Chondrocyte (in vitro differentiated cells): ENCODE results near the gene COL5A1. TPM values are rescaled to one million over a fixed set of nuclear protein-coding genes. Genes with fewer than 3 reads are reported as not detected.

ENCODE experiments used
- DNase-seq: peaks from one replicate; pipeline ENCODE4 v3.0.0; 2021; ENCODE audit warnings: mixed read lengths, low spot score
- H3K27ac Mint-ChIP-seq: one replicate; pipeline ENCODE4 v1.8.0; 2021; ENCODE audit warnings: mild to moderate bottlenecking, moderate library complexity, mixed read lengths; ENCODE audit not compliant: unreplicated experiment
- H3K27me3 Mint-ChIP-seq: 2 replicates; pipeline ENCODE4 v1.8.0; 2021; ENCODE audit warnings: low read depth, mixed read lengths
- H3K36me3 Mint-ChIP-seq: 2 replicates; pipeline ENCODE4 v1.8.0; 2021; ENCODE audit warnings: low read depth, mixed read lengths
- H3K4me1 Mint-ChIP-seq: 2 replicates; pipeline ENCODE4 v1.8.0; 2021; ENCODE audit warnings: low read depth, mild to moderate bottlenecking, mixed read lengths
- H3K4me3 Mint-ChIP-seq: one replicate; pipeline ENCODE4 v1.8.0; 2021; ENCODE audit warnings: mild to moderate bottlenecking, moderate library complexity, mixed read lengths; ENCODE audit not compliant: unreplicated experiment
- H3K9me3 Mint-ChIP-seq: 2 replicates; pipeline ENCODE4 v1.8.0; 2021; ENCODE audit warnings: low read depth, mixed read lengths
- total RNA-seq: library from RNA; stranded (reverse); gene quantifications from 3 replicates; pipeline ENCODE4 v1.2.1, GENCODE V29; 2021
- TF ChIP-seq, protein P1 (sequence below): fragments of 200-600 bp; sonication (generic); IDR thresholded peaks from 2 replicates; pipeline ENCODE4 v1.5.0; 2021; ENCODE audit warnings: antibody characterized with exemption, mild to moderate bottlenecking, moderate library complexity

The COL5A1 gene
- total RNA-seq, 1 donor from 2014 or later = 2,235 TPM

GRCh38 chr9:134736791-134737497, 95.3 kb downstream of the COL5A1 start:
- DNase-seq = no peak
- Mint-ChIP-seq H3K36me3 (peaks cover 35% of the 10 kb centered on the region), H3K4me1 (peaks cover 46% of the 10 kb centered on the region), H3K9me3 (no peaks in the 10 kb centered on the region), H3K27me3 (no peaks in the 10 kb centered on the region), H3K27ac (peak overlapping the region; percentile 36), H3K4me3 (no peak overlapping the region)
- TF ChIP-seq, protein P1, sequence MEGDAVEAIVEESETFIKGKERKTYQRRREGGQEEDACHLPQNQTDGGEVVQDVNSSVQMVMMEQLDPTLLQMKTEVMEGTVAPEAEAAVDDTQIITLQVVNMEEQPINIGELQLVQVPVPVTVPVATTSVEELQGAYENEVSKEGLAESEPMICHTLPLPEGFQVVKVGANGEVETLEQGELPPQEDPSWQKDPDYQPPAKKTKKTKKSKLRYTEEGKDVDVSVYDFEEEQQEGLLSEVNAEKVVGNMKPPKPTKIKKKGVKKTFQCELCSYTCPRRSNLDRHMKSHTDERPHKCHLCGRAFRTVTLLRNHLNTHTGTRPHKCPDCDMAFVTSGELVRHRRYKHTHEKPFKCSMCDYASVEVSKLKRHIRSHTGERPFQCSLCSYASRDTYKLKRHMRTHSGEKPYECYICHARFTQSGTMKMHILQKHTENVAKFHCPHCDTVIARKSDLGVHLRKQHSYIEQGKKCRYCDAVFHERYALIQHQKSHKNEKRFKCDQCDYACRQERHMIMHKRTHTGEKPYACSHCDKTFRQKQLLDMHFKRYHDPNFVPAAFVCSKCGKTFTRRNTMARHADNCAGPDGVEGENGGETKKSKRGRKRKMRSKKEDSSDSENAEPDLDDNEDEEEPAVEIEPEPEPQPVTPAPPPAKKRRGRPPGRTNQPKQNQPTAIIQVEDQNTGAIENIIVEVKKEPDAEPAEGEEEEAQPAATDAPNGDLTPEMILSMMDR = no peak

DNA sequence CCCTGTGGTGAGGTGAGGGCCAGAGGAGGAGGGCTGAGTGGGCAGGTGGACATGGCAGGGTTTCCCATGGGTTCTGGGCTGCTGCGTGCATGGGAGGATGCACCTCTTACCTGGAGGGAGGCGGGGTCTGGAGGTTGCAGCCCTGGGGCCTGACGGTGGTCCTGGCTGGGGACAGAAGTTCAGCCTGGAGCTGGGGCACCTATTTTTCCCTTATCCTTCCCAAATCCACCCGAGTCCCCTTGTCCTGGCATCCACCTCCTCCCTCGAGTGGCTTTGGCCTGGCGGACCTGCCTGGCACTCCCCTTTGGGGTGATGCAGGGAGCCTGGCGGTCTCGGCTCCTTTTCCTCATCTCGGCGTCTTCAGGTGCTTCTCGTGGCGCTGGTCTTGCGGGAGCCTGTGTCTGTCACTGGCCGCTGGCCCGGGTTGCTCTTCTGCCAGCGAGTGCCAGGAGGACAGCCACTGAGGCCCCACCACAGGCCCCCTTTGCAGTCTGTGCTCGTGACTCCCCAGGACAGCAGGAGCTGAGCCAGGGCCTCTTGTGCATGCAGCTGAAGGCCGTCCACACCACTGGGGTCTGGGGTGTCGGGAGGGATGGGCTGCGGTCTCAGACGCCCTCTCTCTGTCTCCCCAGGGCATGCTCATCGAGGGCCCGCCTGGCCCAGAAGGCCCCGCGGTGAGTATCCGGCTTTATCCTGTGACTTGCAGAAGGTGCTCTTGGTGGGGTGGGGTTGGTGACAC, 96.4 kb downstream of the COL5A1 start:
- H3K36me3 Mint-ChIP-seq = peaks cover 38% of the 10 kb centered on the region
- no peak for DNase-seq
- no peaks in the 10 kb centered on the region for H3K9me3 Mint-ChIP-seq
- no peak overlapping the region for H3K4me3 Mint-ChIP-seq
- peak overlapping the region; percentile 68 for H3K27ac Mint-ChIP-seq
- H3K4me1 Mint-ChIP-seq = peaks cover 42% of the 10 kb centered on the region
- TF ChIP-seq, protein P1 = no peak
- H3K27me3 Mint-ChIP-seq = no peaks in the 10 kb centered on the region

DNA sequence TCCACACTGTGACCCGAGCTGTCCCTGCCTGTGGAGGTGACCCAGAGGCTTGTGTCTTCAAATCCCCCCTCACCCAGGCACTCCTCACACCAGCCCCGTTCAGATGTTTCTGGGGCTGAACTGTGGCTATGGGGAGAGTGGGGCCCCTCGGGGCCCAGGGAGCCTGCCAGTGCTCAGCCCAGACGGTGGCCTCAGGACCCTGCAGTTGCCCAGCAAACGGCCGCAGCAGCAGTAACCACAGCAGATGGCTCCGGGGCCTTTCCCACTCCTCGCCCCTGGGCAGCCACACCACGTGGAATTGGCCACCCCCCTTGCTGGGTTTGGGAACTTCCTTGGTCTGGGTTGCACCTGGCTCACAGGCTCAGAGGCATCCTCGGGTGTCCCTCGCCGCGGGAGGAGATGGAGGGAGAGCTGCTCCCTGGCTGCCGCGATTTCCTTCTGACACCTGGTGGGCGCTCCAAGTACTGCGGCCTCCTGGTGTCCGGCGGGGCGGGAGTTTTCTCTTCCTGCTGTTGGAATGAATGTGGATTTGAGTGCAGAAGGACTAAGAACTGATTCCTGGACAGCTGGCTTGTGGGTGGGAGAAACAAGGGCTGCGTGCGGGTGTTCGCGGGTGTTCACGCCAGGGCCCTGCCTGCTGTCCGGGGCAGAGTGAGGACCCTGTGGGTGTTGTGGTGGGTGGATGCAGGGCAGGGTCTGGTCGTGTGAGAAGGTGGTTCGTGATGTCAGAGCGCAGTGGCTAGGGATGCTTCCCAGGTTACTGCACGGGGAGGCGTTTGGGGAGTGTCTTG, 97.5 kb downstream of the COL5A1 start:
- DNase-seq = no peak
- TF ChIP-seq, protein P1 = peak; percentile 84
- peak overlapping the region; percentile 13 for H3K4me3 Mint-ChIP-seq
- no peaks in the 10 kb centered on the region for H3K27me3 Mint-ChIP-seq
- peaks cover 34% of the 10 kb centered on the region for H3K4me1 Mint-ChIP-seq
- H3K36me3 Mint-ChIP-seq = peaks cover 42% of the 10 kb centered on the region
- peak overlapping the region; percentile 82 for H3K27ac Mint-ChIP-seq
- H3K9me3 Mint-ChIP-seq = no peaks in the 10 kb centered on the region

GRCh38 chr9:134739660-134739968, 98.0 kb downstream of the COL5A1 start:
- H3K27me3 Mint-ChIP-seq = no peaks in the 10 kb centered on the region
- H3K4me3 Mint-ChIP-seq = no peak overlapping the region
- H3K36me3 Mint-ChIP-seq = peaks cover 42% of the 10 kb centered on the region
- DNase-seq = no peak
- H3K27ac Mint-ChIP-seq = peak overlapping the region; percentile 82
- peaks cover 28% of the 10 kb centered on the region for H3K4me1 Mint-ChIP-seq
- no peaks in the 10 kb centered on the region for H3K9me3 Mint-ChIP-seq
- TF ChIP-seq, protein P1 = no peak

DNA sequence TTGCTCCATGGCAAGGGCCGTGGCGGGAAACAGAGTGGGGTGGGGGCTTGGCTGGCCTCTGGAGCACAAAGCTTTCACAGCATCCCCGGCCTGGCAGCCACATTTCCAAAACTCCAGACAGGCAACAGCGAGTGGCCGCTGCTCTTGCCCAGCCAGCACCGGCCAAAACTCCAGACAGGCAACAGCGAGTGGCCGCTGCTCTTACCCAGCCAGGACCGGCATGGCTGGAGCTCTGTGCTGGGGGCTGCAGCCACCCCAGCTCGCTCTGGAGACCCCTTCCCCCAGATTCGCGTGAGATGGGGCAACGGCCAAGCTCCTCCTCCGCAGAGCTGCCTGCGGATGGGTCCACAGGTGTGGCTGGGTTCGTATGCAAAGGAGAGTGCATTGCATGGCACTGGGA, 98.5 kb downstream of the COL5A1 start:
- Mint-ChIP-seq H3K4me3 (no peak overlapping the region), H3K27ac (peak overlapping the region; percentile 41), H3K27me3 (no peaks in the 10 kb centered on the region), H3K4me1 (peaks cover 23% of the 10 kb centered on the region), H3K36me3 (peaks cover 39% of the 10 kb centered on the region), H3K9me3 (no peaks in the 10 kb centered on the region)
- TF ChIP-seq, protein P1 = no peak
- no peak for DNase-seq
